ENCODE data around the gene SF3B3. TPM values are rescaled to one million over a fixed set of nuclear protein-coding genes. Genes with fewer than 3 reads are reported as not detected.

SF3B3 gene
- total RNA-seq, 1 experiment from 2014 or later: 475 TPM

DNA sequence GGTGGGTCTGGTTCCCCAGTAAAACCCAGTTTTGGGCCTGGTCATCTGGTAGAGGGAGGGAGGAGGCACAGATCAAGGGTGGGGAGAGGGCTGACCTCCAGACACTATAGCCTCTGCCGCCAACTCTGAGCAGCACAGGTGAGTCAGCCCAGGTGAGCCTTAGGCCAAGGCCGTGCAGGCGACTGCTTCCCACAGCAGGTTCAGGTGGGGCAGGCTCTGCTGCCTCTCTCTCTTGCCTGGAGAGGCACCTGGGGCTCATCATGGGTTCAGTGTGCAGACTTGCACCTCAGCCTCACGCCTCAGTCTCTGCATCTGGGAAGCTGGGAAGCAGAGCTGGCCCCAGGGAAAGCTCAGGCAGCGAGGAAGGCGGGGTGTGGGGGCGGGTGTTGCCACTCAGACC, 84.9 kb downstream of the SF3B3 start:
- peaks cover 6% of the 10 kb centered on the region for H3K36me3 Mint-ChIP-seq
- DNase-seq (ENCODE audit: low spot score) (no peak), ATAC-seq (0 out of 2 replicates have a peak, but pooled peaks have one; percentile 9)
- ChIA-PET POLR2A (no interaction called here), CTCF (interaction anchor here (0.6 to 0.9 kb wide), 2 partner anchors 20 to 48 kb away, joined by 3 read pairs; no protein-coding TSS in a partner anchor)
- H3K27ac Mint-ChIP-seq: no peak overlapping the region
- H3K4me1 Mint-ChIP-seq: peaks cover 17% of the 10 kb centered on the region
- H3K4me3 Mint-ChIP-seq: no peak overlapping the region
- peaks cover 30% of the 10 kb centered on the region for H3K27me3 Mint-ChIP-seq (ENCODE audit: low read depth)
- no peaks in the 10 kb centered on the region for H3K9me3 Mint-ChIP-seq
- TF ChIP-seq ELF4 (CRISPR knock-in tag; IDR thresholded peaks at IDR 0.05; ENCODE audit: low read depth): no peak
- TF ChIP-seq ATF1 (CRISPR knock-in tag; IDR thresholded peaks at IDR 0.05): no peak
- no peak for TF ChIP-seq NR3C1 (CRISPR knock-in tag; conservative IDR thresholded peaks at IDR 0.05; ENCODE audit: low read depth)
- no peak for TF ChIP-seq CREB1 (CRISPR knock-in tag; IDR thresholded peaks at IDR 0.05)
- no peak for TF ChIP-seq FOXK1 (CRISPR knock-in tag; IDR thresholded peaks at IDR 0.05)
- TF ChIP-seq ZNF263 (CRISPR knock-in tag; IDR thresholded peaks at IDR 0.05; ENCODE audit: low read depth): no peak
- TF ChIP-seq CREM (CRISPR knock-in tag; IDR thresholded peaks at IDR 0.05): no peak
- no peak for TF ChIP-seq PRRX2 (CRISPR knock-in tag; IDR thresholded peaks at IDR 0.05)
- TF ChIP-seq SOX15 (CRISPR knock-in tag; IDR thresholded peaks at IDR 0.05): no peak
- TF ChIP-seq, protein P1, sequence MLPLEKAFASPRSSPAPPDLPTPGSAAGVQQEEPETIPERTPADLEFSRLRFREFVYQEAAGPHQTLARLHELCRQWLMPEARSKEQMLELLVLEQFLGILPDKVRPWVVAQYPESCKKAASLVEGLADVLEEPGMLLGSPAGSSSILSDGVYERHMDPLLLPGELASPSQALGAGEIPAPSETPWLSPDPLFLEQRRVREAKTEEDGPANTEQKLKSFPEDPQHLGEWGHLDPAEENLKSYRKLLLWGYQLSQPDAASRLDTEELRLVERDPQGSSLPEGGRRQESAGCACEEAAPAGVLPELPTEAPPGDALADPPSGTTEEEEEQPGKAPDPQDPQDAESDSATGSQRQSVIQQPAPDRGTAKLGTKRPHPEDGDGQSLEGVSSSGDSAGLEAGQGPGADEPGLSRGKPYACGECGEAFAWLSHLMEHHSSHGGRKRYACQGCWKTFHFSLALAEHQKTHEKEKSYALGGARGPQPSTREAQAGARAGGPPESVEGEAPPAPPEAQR (CRISPR knock-in tag; IDR thresholded peaks at IDR 0.05): no peak
- TF ChIP-seq, protein P2, sequence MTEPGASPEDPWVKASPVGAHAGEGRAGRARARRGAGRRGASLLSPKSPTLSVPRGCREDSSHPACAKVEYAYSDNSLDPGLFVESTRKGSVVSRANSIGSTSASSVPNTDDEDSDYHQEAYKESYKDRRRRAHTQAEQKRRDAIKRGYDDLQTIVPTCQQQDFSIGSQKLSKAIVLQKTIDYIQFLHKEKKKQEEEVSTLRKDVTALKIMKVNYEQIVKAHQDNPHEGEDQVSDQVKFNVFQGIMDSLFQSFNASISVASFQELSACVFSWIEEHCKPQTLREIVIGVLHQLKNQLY (CRISPR knock-in tag; IDR thresholded peaks at IDR 0.05): no peak
- TF ChIP-seq, protein P3, sequence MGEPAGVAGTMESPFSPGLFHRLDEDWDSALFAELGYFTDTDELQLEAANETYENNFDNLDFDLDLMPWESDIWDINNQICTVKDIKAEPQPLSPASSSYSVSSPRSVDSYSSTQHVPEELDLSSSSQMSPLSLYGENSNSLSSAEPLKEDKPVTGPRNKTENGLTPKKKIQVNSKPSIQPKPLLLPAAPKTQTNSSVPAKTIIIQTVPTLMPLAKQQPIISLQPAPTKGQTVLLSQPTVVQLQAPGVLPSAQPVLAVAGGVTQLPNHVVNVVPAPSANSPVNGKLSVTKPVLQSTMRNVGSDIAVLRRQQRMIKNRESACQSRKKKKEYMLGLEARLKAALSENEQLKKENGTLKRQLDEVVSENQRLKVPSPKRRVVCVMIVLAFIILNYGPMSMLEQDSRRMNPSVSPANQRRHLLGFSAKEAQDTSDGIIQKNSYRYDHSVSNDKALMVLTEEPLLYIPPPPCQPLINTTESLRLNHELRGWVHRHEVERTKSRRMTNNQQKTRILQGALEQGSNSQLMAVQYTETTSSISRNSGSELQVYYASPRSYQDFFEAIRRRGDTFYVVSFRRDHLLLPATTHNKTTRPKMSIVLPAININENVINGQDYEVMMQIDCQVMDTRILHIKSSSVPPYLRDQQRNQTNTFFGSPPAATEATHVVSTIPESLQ (CRISPR knock-in tag; IDR thresholded peaks at IDR 0.05): no peak
- TF ChIP-seq, protein P4, sequence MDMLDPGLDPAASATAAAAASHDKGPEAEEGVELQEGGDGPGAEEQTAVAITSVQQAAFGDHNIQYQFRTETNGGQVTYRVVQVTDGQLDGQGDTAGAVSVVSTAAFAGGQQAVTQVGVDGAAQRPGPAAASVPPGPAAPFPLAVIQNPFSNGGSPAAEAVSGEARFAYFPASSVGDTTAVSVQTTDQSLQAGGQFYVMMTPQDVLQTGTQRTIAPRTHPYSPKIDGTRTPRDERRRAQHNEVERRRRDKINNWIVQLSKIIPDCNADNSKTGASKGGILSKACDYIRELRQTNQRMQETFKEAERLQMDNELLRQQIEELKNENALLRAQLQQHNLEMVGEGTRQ (CRISPR knock-in tag; IDR thresholded peaks at IDR 0.05): no peak

DNA sequence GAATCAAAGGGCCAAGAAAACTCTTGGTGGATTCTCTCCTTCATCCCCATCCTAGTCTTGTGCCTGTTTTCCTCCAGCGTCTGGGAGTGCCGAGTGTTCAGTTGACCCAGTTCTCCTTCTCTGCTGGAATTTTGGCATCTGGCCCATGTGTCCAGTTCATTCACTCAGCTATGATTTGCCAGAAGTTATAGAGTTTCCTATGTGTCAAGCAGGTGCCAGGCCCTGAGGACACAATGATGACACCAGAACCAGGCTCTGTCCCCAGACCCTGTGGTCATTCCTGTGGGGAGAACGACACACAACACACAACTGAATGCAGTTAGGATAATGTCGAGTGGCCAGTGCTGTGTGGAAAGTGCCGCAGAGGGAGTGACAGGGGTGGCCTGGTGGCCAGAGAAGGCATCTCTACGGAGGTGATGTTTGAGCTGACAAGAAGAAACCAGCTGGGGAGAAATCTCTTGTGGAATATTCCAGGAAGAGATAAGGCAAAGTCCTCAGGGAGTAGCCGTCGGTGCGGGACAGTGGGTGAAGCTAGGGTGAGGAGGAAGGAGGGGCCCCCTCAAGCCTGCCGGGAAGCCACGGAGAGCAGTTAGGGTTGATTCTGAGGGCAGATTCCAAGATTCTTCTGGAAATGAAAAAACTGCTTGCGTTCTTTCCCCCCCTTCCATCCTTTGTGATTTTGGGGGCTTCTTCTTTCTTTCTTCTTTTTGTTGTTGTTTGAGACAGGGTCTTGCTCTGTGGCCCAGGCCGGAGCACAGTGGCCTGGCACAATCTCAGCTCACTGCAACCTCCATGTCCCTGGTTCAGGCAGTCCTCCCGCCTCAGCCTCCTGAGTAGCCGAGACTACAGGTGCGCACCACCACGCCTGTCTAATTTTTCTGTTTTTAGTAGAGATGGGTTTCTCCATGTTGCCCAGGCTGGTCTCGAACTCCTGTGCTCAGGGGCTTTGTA, 86.9 kb downstream of the SF3B3 start:
- peaks cover 20% of the 10 kb centered on the region for H3K27me3 Mint-ChIP-seq (ENCODE audit: low read depth)
- POLR2A ChIA-PET: interaction anchor here (1.0 kb wide), 1 partner anchor 24 kb away, joined by 3 read pairs; no protein-coding TSS in a partner anchor
- ATAC-seq (0 out of 2 replicates have a peak, but pooled peaks have one; percentile 3), DNase-seq (ENCODE audit: low spot score) (no peak)
- peaks cover 19% of the 10 kb centered on the region for H3K36me3 Mint-ChIP-seq
- no peak overlapping the region for H3K4me3 Mint-ChIP-seq
- TF ChIP-seq, protein P5, sequence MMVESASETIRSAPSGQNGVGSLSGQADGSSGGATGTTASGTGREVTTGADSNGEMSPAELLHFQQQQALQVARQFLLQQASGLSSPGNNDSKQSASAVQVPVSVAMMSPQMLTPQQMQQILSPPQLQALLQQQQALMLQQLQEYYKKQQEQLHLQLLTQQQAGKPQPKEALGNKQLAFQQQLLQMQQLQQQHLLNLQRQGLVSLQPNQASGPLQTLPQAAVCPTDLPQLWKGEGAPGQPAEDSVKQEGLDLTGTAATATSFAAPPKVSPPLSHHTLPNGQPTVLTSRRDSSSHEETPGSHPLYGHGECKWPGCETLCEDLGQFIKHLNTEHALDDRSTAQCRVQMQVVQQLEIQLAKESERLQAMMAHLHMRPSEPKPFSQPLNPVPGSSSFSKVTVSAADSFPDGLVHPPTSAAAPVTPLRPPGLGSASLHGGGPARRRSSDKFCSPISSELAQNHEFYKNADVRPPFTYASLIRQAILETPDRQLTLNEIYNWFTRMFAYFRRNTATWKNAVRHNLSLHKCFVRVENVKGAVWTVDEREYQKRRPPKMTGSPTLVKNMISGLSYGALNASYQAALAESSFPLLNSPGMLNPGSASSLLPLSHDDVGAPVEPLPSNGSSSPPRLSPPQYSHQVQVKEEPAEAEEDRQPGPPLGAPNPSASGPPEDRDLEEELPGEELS (CRISPR knock-in tag; IDR thresholded peaks at IDR 0.05): no peak
- TF ChIP-seq IRF2 (CRISPR knock-in tag; IDR thresholded peaks at IDR 0.05; ENCODE audit: borderline replicate concordance, low read depth) (no peak), MYBL2 (CRISPR knock-in tag; IDR thresholded peaks at IDR 0.05) (no peak), ZNF263 (CRISPR knock-in tag; IDR thresholded peaks at IDR 0.05; ENCODE audit: low read depth) (no peak), NFATC4 (CRISPR knock-in tag; IDR thresholded peaks at IDR 0.05) (peak; percentile 52), MXD4 (CRISPR knock-in tag; IDR thresholded peaks at IDR 0.05; ENCODE audit: borderline replicate concordance) (no peak), ZNF121 (CRISPR knock-in tag; IDR thresholded peaks at IDR 0.05) (peak; percentile 78), GRHL2 (CRISPR knock-in tag; IDR thresholded peaks at IDR 0.05; ENCODE audit: insufficient replicate concordance, severe bottlenecking) (no peak), PRRX2 (CRISPR knock-in tag; IDR thresholded peaks at IDR 0.05) (0 out of 2 replicates have a peak, but pooled peaks have one; percentile 14)
- TF ChIP-seq, protein P6, sequence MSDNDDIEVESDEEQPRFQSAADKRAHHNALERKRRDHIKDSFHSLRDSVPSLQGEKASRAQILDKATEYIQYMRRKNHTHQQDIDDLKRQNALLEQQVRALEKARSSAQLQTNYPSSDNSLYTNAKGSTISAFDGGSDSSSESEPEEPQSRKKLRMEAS (CRISPR knock-in tag; IDR thresholded peaks at IDR 0.05): no peak
- TF ChIP-seq, protein P4 (CRISPR knock-in tag; IDR thresholded peaks at IDR 0.05): no peak
- TF ChIP-seq, protein P7, sequence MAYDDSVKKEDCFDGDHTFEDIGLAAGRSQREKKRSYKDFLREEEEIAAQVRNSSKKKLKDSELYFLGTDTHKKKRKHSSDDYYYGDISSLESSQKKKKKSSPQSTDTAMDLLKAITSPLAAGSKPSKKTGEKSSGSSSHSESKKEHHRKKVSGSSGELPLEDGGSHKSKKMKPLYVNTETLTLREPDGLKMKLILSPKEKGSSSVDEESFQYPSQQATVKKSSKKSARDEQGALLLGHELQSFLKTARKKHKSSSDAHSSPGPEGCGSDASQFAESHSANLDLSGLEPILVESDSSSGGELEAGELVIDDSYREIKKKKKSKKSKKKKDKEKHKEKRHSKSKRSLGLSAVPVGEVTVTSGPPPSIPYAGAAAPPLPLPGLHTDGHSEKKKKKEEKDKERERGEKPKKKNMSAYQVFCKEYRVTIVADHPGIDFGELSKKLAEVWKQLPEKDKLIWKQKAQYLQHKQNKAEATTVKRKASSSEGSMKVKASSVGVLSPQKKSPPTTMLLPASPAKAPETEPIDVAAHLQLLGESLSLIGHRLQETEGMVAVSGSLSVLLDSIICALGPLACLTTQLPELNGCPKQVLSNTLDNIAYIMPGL (CRISPR knock-in tag; IDR thresholded peaks at IDR 0.05): no peak
- H3K4me1 Mint-ChIP-seq: peaks cover 23% of the 10 kb centered on the region
- CTCF ChIA-PET: interaction anchor here (0.7 to 3.7 kb wide), 4 partner anchors 9 to 43 kb away, joined by 3 to 22 read pairs (median 4); no protein-coding TSS in a partner anchor
- no peaks in the 10 kb centered on the region for H3K9me3 Mint-ChIP-seq
- peak overlapping the region; percentile 74; the same call in 1 of the 2 replicates for H3K27ac Mint-ChIP-seq
